Kidney (tissue), 14 donors: ENCODE results near the gene ALDH1L1. TPM values are rescaled to one million over a fixed set of nuclear protein-coding genes. Genes with fewer than 3 reads are reported as not detected.
A peak's percentile ranks its signal among the peaks of the same experiment; 100 is the strongest.
"Not testable (repeated sequence)": the region's sequence is repeated elsewhere in the genome, so short reads cannot be mapped to it uniquely, and the experiment has no call there.

Experiments used
- DNase-seq, 5 donors: peaks; one replicate each; pipeline ENCODE4 v3.0.0-alpha.2; 2013 to 2020
- FAIRE-seq: peaks from 2 replicates; lab custom pipeline; 2012; peaks lifted over from hg19 to GRCh38; lab: Jason Lieb, UNC
- H3K27ac ChIP-seq, 2 donors: one replicate each; pipeline ENCODE4 v1.7.0; 2013; ENCODE audit warnings: low read depth in 2 of 2, low read length in 2 of 2, inconsistent platforms in 1 of 2
- H3K27me3 ChIP-seq: one replicate; pipeline ENCODE4 v1.7.1; 2013; ENCODE audit warnings: low read length, inconsistent platforms; ENCODE audit not compliant: control insufficient read depth, insufficient read depth
- H3K36me3 ChIP-seq, 3 donors: one replicate each; pipeline versions ENCODE4 v1.7.0 to v1.7.1; 2013; ENCODE audit warnings: low read length in 3 of 3, control low read depth in 1 of 3, inconsistent platforms in 1 of 3; ENCODE audit not compliant: insufficient read depth in 3 of 3, control insufficient read depth in 2 of 3
- H3K4me1 ChIP-seq, 3 donors: one replicate each; pipeline versions ENCODE4 v1.7.0 to v1.7.1; 2013; ENCODE audit warnings: low read length in 3 of 3, inconsistent platforms in 1 of 3, low read depth in 1 of 3; ENCODE audit not compliant: control insufficient read depth in 2 of 3, insufficient read depth in 2 of 3
- H3K4me3 ChIP-seq, 3 donors: one replicate each; pipeline versions ENCODE4 v1.7.0 to v1.8.1; 2013; ENCODE audit warnings: low read length in 3 of 3, control low read depth in 1 of 3, inconsistent platforms in 1 of 3
- H3K9ac ChIP-seq, 3 donors: one replicate each; pipeline versions ENCODE4 v1.7.0 to v1.7.1; 2013; ENCODE audit warnings: low read length in 3 of 3, control low read depth in 1 of 3, inconsistent platforms in 1 of 3
- H3K9me3 ChIP-seq, 3 donors: one replicate each; pipeline versions ENCODE4 v1.7.0 to v1.7.1; 2013; ENCODE audit warnings: low read length in 3 of 3, control low read depth in 1 of 3, inconsistent platforms in 1 of 3; ENCODE audit not compliant: control insufficient read depth in 2 of 3, insufficient read depth in 1 of 3
- intact Hi-C: fragments of 100-400 bp; cut with DNase I; formaldehyde crosslinking; loops from one replicate; pipeline ENCODE4 v1.11.1; 2022
- polyA plus RNA-seq: library from polyadenylated mRNA; stranded (reverse); fragments of 350-450 nt; fragmentation: Illumina TruSeq; extraction: RNeasy Lipid Tissue Mini Kit (QIAGEN cat#74804); gene quantifications from one replicate; pipeline ENCODE4 v1.2.3, GENCODE V29; 2014; ENCODE audit warnings: low read depth, low replicate concordance; ENCODE audit not compliant: insufficient read depth
- total RNA-seq: library from RNA; stranded (reverse); fragmentation: NEBNext Ultra II Directional; extraction: Animal tissue kit (Norgen Biotek cat#: 25700); gene quantifications from one replicate; pipeline ENCODE4 v1.2.1, GENCODE V29; 2021
- TF ChIP-seq, protein P1 (sequence below): IDR thresholded peaks from 3 replicates; pipeline ENCODE4 v1.5.1; 2012; ENCODE audit warnings: mild to moderate bottlenecking, moderate library complexity, borderline replicate concordance; ENCODE audit not compliant: insufficient read depth; ENCODE audit errors: extremely low read depth
- donor health status: control.
- donor health status: control.
- donor health status: control.
- donor health status: control.
- donor health status: control.
- donor health status: DM: yes; HTN: yes; CAD: no.
- donor health status: Normal renal cell carcinoma (clear cell type).

Gene ALDH1L1
- total and polyA plus RNA-seq, 2 donors from 2014 or later = 60.0 to 199 TPM

DNA sequence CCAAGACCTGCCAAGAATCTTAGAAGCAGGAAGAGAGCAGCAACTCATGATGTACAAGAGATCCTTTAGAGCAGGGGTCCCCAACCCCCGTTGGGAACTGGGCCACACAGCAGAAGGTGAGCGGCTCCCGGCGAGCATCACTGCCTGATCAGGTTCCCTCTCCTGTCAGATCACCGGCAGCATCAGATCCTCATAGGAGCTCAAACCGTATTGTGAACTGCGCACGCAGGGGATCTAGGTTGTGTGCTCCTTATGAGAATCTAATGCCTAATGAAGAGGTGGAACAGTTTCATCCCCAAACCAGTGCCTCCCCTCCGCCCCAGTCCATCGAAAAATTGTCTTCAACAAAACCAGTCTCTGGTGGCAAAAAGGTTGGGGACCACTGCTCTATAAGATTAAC, 110.2 kb downstream of the ALDH1L1 start:
- TF ChIP-seq, protein P1, sequence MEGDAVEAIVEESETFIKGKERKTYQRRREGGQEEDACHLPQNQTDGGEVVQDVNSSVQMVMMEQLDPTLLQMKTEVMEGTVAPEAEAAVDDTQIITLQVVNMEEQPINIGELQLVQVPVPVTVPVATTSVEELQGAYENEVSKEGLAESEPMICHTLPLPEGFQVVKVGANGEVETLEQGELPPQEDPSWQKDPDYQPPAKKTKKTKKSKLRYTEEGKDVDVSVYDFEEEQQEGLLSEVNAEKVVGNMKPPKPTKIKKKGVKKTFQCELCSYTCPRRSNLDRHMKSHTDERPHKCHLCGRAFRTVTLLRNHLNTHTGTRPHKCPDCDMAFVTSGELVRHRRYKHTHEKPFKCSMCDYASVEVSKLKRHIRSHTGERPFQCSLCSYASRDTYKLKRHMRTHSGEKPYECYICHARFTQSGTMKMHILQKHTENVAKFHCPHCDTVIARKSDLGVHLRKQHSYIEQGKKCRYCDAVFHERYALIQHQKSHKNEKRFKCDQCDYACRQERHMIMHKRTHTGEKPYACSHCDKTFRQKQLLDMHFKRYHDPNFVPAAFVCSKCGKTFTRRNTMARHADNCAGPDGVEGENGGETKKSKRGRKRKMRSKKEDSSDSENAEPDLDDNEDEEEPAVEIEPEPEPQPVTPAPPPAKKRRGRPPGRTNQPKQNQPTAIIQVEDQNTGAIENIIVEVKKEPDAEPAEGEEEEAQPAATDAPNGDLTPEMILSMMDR = no peak
- no peak overlapping the region for H3K4me3 ChIP-seq
- H3K27me3 ChIP-seq = no peaks in the 10 kb centered on the region
- no peaks in the 10 kb centered on the region for H3K4me1 ChIP-seq
- peaks cover 0 to 2% (median 2%) of the 10 kb centered on the region in 3 donors for H3K9me3 ChIP-seq
- FAIRE-seq (no peak), DNase-seq (peak in 1 of 5 donors; percentile 36)
- peaks cover 0 to 4% (median 2%) of the 10 kb centered on the region in 3 donors for H3K36me3 ChIP-seq
- intact Hi-C loops = no loop called here
- H3K9ac ChIP-seq = no peak overlapping the region
- H3K27ac ChIP-seq = no peak overlapping the region

GRCh38 chr3:126067959-126068358, 112.4 kb downstream of the ALDH1L1 start:
- TF ChIP-seq, protein P1 = no peak
- intact Hi-C loops = no loop called here
- DNase-seq = no peak

DNA sequence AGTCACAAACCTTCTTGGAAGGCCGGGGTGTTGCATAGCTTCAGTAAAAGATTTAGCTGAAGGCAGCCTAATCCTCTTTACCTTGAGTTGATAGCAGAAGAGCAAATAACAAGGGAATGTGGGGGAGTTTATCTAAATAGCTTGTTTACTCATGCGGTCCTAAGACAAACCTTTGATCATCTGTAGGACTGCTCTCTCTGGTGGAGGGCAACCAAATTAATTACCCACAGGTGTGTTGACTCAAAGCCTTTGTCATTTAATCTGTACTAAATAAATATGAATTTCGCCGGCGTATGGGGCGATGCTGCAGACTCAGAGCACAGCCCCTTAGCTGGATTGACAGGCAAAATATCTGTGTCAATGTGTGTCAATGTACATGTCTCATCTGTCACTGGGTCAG, 113.7 kb downstream of the ALDH1L1 start:
- H3K9me3 ChIP-seq, FAIRE-seq, intact Hi-C loops, H3K4me1 ChIP-seq, H3K4me3 ChIP-seq, H3K9ac ChIP-seq, H3K36me3 ChIP-seq, H3K27ac ChIP-seq, H3K27me3 ChIP-seq: not testable (repeated sequence)
- DNase-seq = peak in 2 of 5 donors; percentile 29 to 39

More at GRCh38 chr3:126067959-126068358, 112.4 kb downstream of the ALDH1L1 start:
- Histone ChIP-seq H3K36me3 (peaks cover 0 to 4% (median 2%) of the 10 kb centered on the region in 3 donors), H3K27ac (no peak overlapping the region), H3K4me3 (no peak overlapping the region), H3K9ac (no peak overlapping the region), H3K27me3 (no peaks in the 10 kb centered on the region), H3K9me3 (peaks cover 0 to 2% (median 0%) of the 10 kb centered on the region in 3 donors), H3K4me1 (no peaks in the 10 kb centered on the region)
- FAIRE-seq = no peak

DNA sequence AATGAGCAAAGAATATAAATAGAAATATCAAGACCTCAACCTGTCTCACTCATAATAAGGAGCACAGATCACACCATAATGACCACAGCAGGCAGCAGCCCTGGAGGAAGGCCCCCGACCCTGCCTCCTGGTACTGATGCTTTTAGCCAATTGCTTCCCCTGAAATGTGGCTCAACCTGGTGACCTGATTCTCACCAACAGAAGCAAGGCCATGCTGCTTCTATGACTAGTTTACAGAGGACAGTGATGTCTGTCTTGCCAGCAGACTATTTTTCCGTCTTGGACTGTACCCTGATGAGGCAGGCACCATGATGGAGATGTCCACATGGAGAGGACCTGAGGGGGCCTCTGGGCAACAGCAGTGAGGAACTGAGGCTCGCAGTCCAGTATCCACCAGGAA, 114.5 kb downstream of the ALDH1L1 start:
- Histone ChIP-seq H3K27me3 (no peaks in the 10 kb centered on the region), H3K4me3 (no peak overlapping the region), H3K36me3 (peaks cover 0 to 4% (median 2%) of the 10 kb centered on the region in 3 donors), H3K9ac (no peak overlapping the region), H3K4me1 (no peaks in the 10 kb centered on the region), H3K27ac (no peak overlapping the region), H3K9me3 (no peaks in the 10 kb centered on the region)
- no peak for DNase-seq
- TF ChIP-seq, protein P1 = no peak
- FAIRE-seq = no peak
- intact Hi-C loops = no loop called here
